Thoracic aorta (tissue), 2 donors: Measurements from ENCODE around the gene PAM16. TPM values are rescaled to one million over a fixed set of nuclear protein-coding genes. Genes with fewer than 3 reads are reported as not detected.
"Not testable (repeated sequence)": the region's sequence is repeated elsewhere in the genome, so short reads cannot be mapped to it uniquely, and the experiment has no call there.

Experiments
- ATAC-seq: fragments of 150-250 bp; one replicate; pipeline ENCODE4 v1.8.0; 2017; ENCODE audit warnings: low read depth; ENCODE audit not compliant: insufficient number of reproducible peaks, low FRiP score
- DNase-seq: peaks from one replicate; pipeline ENCODE4 v3.0.0-alpha.2; 2020; ENCODE audit warnings: low spot score
- H3K27ac ChIP-seq, 2 donors: fragments of 200-600 bp; sonication (generic); 1 replicate in 1 of 2; 2 replicates in 1 of 2; pipeline ENCODE4 v1.5.1; 2016; ENCODE audit warnings: mild to moderate bottlenecking in 2 of 2, moderate library complexity in 2 of 2
- H3K27me3 ChIP-seq: fragments of 200-600 bp; sonication (generic); replicated peaks from 2 replicates; pipeline ENCODE4 v1.6.0; 2016; ENCODE audit warnings: mild to moderate bottlenecking; ENCODE audit not compliant: insufficient read depth
- H3K36me3 ChIP-seq: fragments of 200-600 bp; sonication (generic); one replicate; pipeline ENCODE4 v1.5.1; 2016
- H3K4me1 ChIP-seq, 2 donors: fragments of 200-600 bp; sonication (generic); 1 replicate in 1 of 2; 2 replicates in 1 of 2; pipeline versions ENCODE4 v1.5.1 to v1.6.0; 2016; ENCODE audit warnings: low read depth in 2 of 2, mild to moderate bottlenecking in 1 of 2; ENCODE audit not compliant: control insufficient read depth in 1 of 2
- H3K4me3 ChIP-seq: fragments of 200-600 bp; sonication (generic); 2 replicates; pipeline ENCODE4 v1.5.1; 2016; ENCODE audit warnings: mild to moderate bottlenecking
- H3K9me3 ChIP-seq: fragments of 200-600 bp; sonication (generic); 2 replicates; pipeline ENCODE4 v1.5.1; 2016
- CTCF ChIP-seq: fragments of 200-600 bp; sonication (generic); IDR thresholded peaks from one replicate; pipeline ENCODE4 v1.5.1; 2019; ENCODE audit warnings: antibody characterized with exemption
- total RNA-seq, 2 donors: library from RNA; depleted of rRNA; stranded (reverse); fragments of >200 nt; gene quantifications; one replicate each; pipeline versions ENCODE4 v1.1.0 to v1.2.3, GENCODE V29; 2016

Gene PAM16
- total RNA-seq = 10 to 100 TPM; 18.4 to 21.1 TPM

GRCh38 chr16:4350787-4351659, at the start of gene PAM16:
TSS of gene PAM16 (minus strand) at chr16:4351321. CDS start at chr16:4351234, 87 bp downstream.
- no peak for TF ChIP-seq CTCF
- Histone ChIP-seq H3K9me3 (no peaks in the 10 kb centered on the region), H3K36me3 (no peaks in the 10 kb centered on the region), H3K27me3 (no peaks in the 10 kb centered on the region), H3K27ac (peak within 1 kb of the TSS; percentile 64 to 78), H3K4me3 (peak within 1 kb of the TSS; percentile 86), H3K4me1 (peaks cover 6 to 30% of the 10 kb centered on the region in 2 donors)
- DNase-seq (peak; percentile 92), ATAC-seq (peak; percentile 86)

GRCh38 chr16:4399001-4399730, 48.0 kb upstream of the PAM16 start:
- Histone ChIP-seq H3K27ac (no peak overlapping the region), H3K4me3 (no peak overlapping the region), H3K36me3 (peaks cover 3% of the 10 kb centered on the region), H3K9me3 (no peaks in the 10 kb centered on the region), H3K27me3 (no peaks in the 10 kb centered on the region), H3K4me1 (peaks cover 0 to 9% of the 10 kb centered on the region in 2 donors)
- no peak for TF ChIP-seq CTCF
- ATAC-seq = no peak
- DNase-seq = no peak

- peaks cover 15 to 34% of the 10 kb centered on the region in 2 donors for H3K4me1 ChIP-seq
- H3K27ac ChIP-seq = no peak overlapping the region
- ATAC-seq (no peak), DNase-seq (no peak)
- no peaks in the 10 kb centered on the region for H3K36me3 ChIP-seq
- no peak for TF ChIP-seq CTCF
- H3K4me3 ChIP-seq = no peak overlapping the region
- no peaks in the 10 kb centered on the region for H3K9me3 ChIP-seq
- no peaks in the 10 kb centered on the region for H3K27me3 ChIP-seq
Observed at GRCh38 chr16:4395055-4395726, 44.1 kb upstream of the PAM16 start.

- Histone ChIP-seq H3K27ac (peak overlapping the region; percentile 94 to 99), H3K4me1 (peaks cover 23 to 44% of the 10 kb centered on the region in 2 donors)
- not testable (repeated sequence) for H3K9me3 ChIP-seq, ATAC-seq, H3K4me3 ChIP-seq, DNase-seq, H3K36me3 ChIP-seq, H3K27me3 ChIP-seq
Observed at GRCh38 chr16:4393850-4394249, 42.7 kb upstream of the PAM16 start.

GRCh38 chr16:4393240-4393600, 42.1 kb upstream of the PAM16 start:
- Histone ChIP-seq H3K4me3 (no peak overlapping the region), H3K4me1 (peaks cover 29 to 45% of the 10 kb centered on the region in 2 donors), H3K27ac (peak overlapping the region; percentile 94 to 99), H3K9me3 (no peaks in the 10 kb centered on the region), H3K36me3 (no peaks in the 10 kb centered on the region), H3K27me3 (no peaks in the 10 kb centered on the region)
- DNase-seq = no peak
- peak; percentile 23 for TF ChIP-seq CTCF
- ATAC-seq = no peak
